RKO (cell line): ENCODE measurements around the gene NOS1AP.
"Not testable (repeated sequence)": the region's sequence is repeated elsewhere in the genome, so short reads cannot be mapped to it uniquely, and the experiment has no call there.

Experiments
- DNase-seq: peaks from one replicate; pipeline ENCODE4 v3.0.0-alpha.2; 2016; ENCODE audit warnings: low spot score

Gene NOS1AP

DNA sequence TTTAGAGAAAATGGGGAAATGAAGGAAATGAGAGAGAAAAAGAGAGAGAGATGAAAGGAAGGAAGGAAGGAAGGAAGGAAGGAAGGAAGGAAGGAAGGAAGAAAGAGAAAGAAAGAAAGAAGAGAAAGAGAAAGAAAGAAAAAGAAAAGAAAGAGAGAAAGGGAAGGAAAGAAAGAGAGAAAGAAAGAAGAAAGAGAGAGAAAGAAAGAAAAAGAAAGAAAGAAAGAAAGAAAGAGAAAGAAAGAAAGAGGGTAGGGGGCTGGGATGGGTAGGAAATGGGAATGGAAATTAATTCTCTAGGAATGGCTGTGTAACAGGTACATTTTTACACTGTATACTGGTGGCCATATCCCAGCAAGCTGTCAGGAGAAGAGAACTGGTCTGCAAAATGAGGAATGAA, 346.7 kb downstream of the NOS1AP start:
- no peak for DNase-seq

- DNase-seq: no peak
Observed at GRCh38 chr1:162416909-162417308, 347.4 kb downstream of the NOS1AP start.

GRCh38 chr1:162417650-162418049, 348.2 kb downstream of the NOS1AP start:
- DNase-seq: no peak

DNA sequence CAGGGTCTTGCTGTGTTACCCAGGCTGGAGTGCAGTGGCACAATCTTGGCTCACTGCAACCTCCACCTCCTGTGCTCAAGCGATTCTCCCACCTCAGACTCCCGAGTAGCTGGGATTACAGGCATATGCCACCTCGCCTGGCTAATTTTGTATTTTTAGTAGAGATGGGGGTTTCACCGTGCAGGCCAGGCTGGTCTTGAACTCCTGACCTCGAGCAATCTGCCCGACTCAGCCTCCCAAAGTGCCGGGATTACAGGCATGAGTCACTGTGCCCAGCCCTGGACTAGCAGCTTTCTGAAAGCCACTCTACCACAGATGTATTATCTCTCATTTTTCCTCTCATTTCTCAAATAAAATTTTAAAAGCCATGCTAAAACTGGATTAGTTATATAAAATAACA, 349.1 kb downstream of the NOS1AP start:
- not testable (repeated sequence) for DNase-seq

GRCh38 chr1:162419450-162419931, 350.0 kb downstream of the NOS1AP start:
- not testable (repeated sequence) for DNase-seq
